Ectodermal cell (in vitro differentiated cells): ENCODE data around the gene SIKE1. TPM values are rescaled to one million over a fixed set of nuclear protein-coding genes. Genes with fewer than 3 reads are reported as not detected.
"Not testable (repeated sequence)": the region's sequence is repeated elsewhere in the genome, so short reads cannot be mapped to it uniquely, and the experiment has no call there.

Experiments
- H3K27ac ChIP-seq: 2 replicates; pipeline ENCODE4 v1.7.0; 2013; ENCODE audit warnings: mild to moderate bottlenecking, low read depth, low read length; ENCODE audit not compliant: insufficient read depth, poor library complexity, severe bottlenecking
- H3K27me3 ChIP-seq: 2 replicates; pipeline ENCODE4 v1.7.0; 2013; ENCODE audit warnings: mild to moderate bottlenecking, low read length; ENCODE audit not compliant: insufficient read depth, control insufficient read depth, poor library complexity, severe bottlenecking
- H3K36me3 ChIP-seq: one replicate; pipeline ENCODE4 v1.7.0; 2013; ENCODE audit warnings: low read length; ENCODE audit not compliant: control insufficient read depth, insufficient read depth
- H3K4me1 ChIP-seq: one replicate; pipeline ENCODE4 v1.7.0; 2013; ENCODE audit warnings: low read length; ENCODE audit not compliant: control insufficient read depth, insufficient read depth
- H3K4me3 ChIP-seq: 2 replicates; pipeline ENCODE4 v1.7.0; 2013; ENCODE audit warnings: low read depth, low read length, control low read depth; ENCODE audit not compliant: insufficient read depth
- H3K9me3 ChIP-seq: 2 replicates; pipeline ENCODE4 v1.7.0; 2013; ENCODE audit warnings: mild to moderate bottlenecking, low read length, moderate library complexity; ENCODE audit not compliant: control insufficient read depth
- WGBS, 2 experiments: methylation state at CpG; one replicate each; pipeline ENCODE4 v1.1.7; 2013; ENCODE audit warnings: missing lambda C conversion rate in 2 of 2; 5-methylcytosine and 5-hydroxymethylcytosine counted together
- polyA plus RNA-seq, 4 experiments: library from polyadenylated mRNA; stranded (reverse); fragments of 50-300 nt; gene quantifications; one replicate each; pipeline ENCODE4 v1.2.3, GENCODE V29; 2013

Gene SIKE1
- 57.2 TPM for polyA plus RNA-seq (2013, experiment 1 of 4)
- 56.3 TPM for polyA plus RNA-seq (2013, experiment 2 of 4)
- 43.7 TPM for polyA plus RNA-seq (2013, experiment 3 of 4)
- polyA plus RNA-seq (2013, experiment 4 of 4), result 48.5 TPM

- H3K36me3 ChIP-seq, result peaks cover under 1% of the 10 kb centered on the region
- no peaks in the 10 kb centered on the region for H3K9me3 ChIP-seq
- H3K4me3 ChIP-seq, result peak within 1 kb of the TSS; percentile 82
- no peaks in the 10 kb centered on the region for H3K4me1 ChIP-seq
- WGBS, 2 experiments, result 24% methylated on average over 53 of the region's 53 CpGs
- H3K27ac ChIP-seq, result peak within 1 kb of the TSS; percentile 79
- peaks cover 22% of the 10 kb centered on the region for H3K27me3 ChIP-seq
Measured at GRCh38 chr1:114780344-114781226, at the start of gene SIKE1. TSS of gene SIKE1 (minus strand) at chr1:114780685. CDS start at chr1:114780607, 78 bp downstream.

GRCh38 chr1:114830075-114830474 is 49.6 kb upstream of the SIKE1 start:
- WGBS, 2 experiments, result 96 to 100% methylated on average over 1 of the region's 1 CpG
- H3K4me1 ChIP-seq, H3K4me3 ChIP-seq: not testable (repeated sequence)

GRCh38 chr1:114828251-114828650 is 47.8 kb upstream of the SIKE1 start:
- Histone ChIP-seq H3K9me3 (no peaks in the 10 kb centered on the region), H3K4me3 (no peak overlapping the region), H3K27ac (no peak overlapping the region), H3K4me1 (no peaks in the 10 kb centered on the region), H3K27me3 (no peaks in the 10 kb centered on the region), H3K36me3 (no peaks in the 10 kb centered on the region)
- 83 to 93% methylated on average over 5 of the region's 5 CpGs for WGBS, 2 experiments

More at GRCh38 chr1:114830075-114830474, 49.6 kb upstream of the SIKE1 start:
- not testable (repeated sequence) for H3K36me3 ChIP-seq, H3K27me3 ChIP-seq, H3K9me3 ChIP-seq, H3K27ac ChIP-seq

GRCh38 chr1:114821978-114822377 is 41.5 kb upstream of the SIKE1 start:
- Histone ChIP-seq H3K27me3 (no peaks in the 10 kb centered on the region), H3K36me3 (no peaks in the 10 kb centered on the region), H3K27ac (no peak overlapping the region), H3K4me3 (no peak overlapping the region), H3K4me1 (no peaks in the 10 kb centered on the region), H3K9me3 (no peaks in the 10 kb centered on the region)

GRCh38 chr1:114820392-114820791 is 39.9 kb upstream of the SIKE1 start:
- WGBS, 2 experiments, result 88 to 94% methylated on average over 2 of the region's 2 CpGs
- Histone ChIP-seq H3K27me3 (no peaks in the 10 kb centered on the region), H3K4me1 (no peaks in the 10 kb centered on the region), H3K9me3 (no peaks in the 10 kb centered on the region), H3K36me3 (no peaks in the 10 kb centered on the region), H3K4me3 (no peak overlapping the region), H3K27ac (no peak overlapping the region)

GRCh38 chr1:114819869-114820268 is 39.4 kb upstream of the SIKE1 start:
- no peaks in the 10 kb centered on the region for H3K4me1 ChIP-seq
- WGBS, 2 experiments, result 88 to 96% methylated on average over 2 of the region's 3 CpGs
- H3K36me3 ChIP-seq, result no peaks in the 10 kb centered on the region
- H3K9me3 ChIP-seq, result no peaks in the 10 kb centered on the region
- H3K27me3 ChIP-seq, result no peaks in the 10 kb centered on the region
- no peak overlapping the region for H3K27ac ChIP-seq
- no peak overlapping the region for H3K4me3 ChIP-seq

GRCh38 chr1:114804449-114804848 is 24.0 kb upstream of the SIKE1 start:
- not testable (repeated sequence) for H3K27me3 ChIP-seq, H3K36me3 ChIP-seq, H3K4me1 ChIP-seq, H3K4me3 ChIP-seq, H3K27ac ChIP-seq, H3K9me3 ChIP-seq
- 93 to 96% methylated on average over 25 to 29 of the region's 33 CpGs for WGBS, 2 experiments

GRCh38 chr1:114803001-114803400 is 22.5 kb upstream of the SIKE1 start:
- Histone ChIP-seq H3K4me1 (no peaks in the 10 kb centered on the region), H3K36me3 (no peaks in the 10 kb centered on the region), H3K4me3 (no peak overlapping the region), H3K9me3 (no peaks in the 10 kb centered on the region), H3K27me3 (no peaks in the 10 kb centered on the region), H3K27ac (no peak overlapping the region)
- WGBS, 2 experiments, result 89 to 90% methylated on average over 3 of the region's 3 CpGs

GRCh38 chr1:114794038-114794437 is 13.6 kb upstream of the SIKE1 start:
- no peaks in the 10 kb centered on the region for H3K36me3 ChIP-seq
- H3K27me3 ChIP-seq, result no peaks in the 10 kb centered on the region
- no peaks in the 10 kb centered on the region for H3K9me3 ChIP-seq
- no peak overlapping the region for H3K4me3 ChIP-seq
- 93 to 95% methylated on average over 2 of the region's 2 CpGs for WGBS, 2 experiments
- H3K4me1 ChIP-seq, result no peaks in the 10 kb centered on the region
- H3K27ac ChIP-seq, result no peak overlapping the region

GRCh38 chr1:114790581-114790980 is 10.1 kb upstream of the SIKE1 start:
- not testable (repeated sequence) for H3K27ac ChIP-seq, H3K27me3 ChIP-seq, H3K4me1 ChIP-seq, H3K36me3 ChIP-seq, H3K9me3 ChIP-seq, H3K4me3 ChIP-seq
- WGBS, 2 experiments, result 92 to 93% methylated on average over 20 to 23 of the region's 25 CpGs
